Epithelial cell of proximal tubule (primary cell): Measurements from ENCODE around the gene MID1. TPM values are rescaled to one million over a fixed set of nuclear protein-coding genes. Genes with fewer than 3 reads are reported as not detected.

Source experiments
- DNase-seq: peaks from one replicate; pipeline ENCODE4 v3.0.0-alpha.2; 2011; ENCODE audit warnings: low read depth
- H3K4me3 ChIP-seq: 2 replicates; pipeline ENCODE4 v1.5.1; 2011; ENCODE audit warnings: low read depth, mild to moderate bottlenecking, low read length
- CTCF ChIP-seq: conservative IDR thresholded peaks from 2 replicates; pipeline ENCODE4 v1.5.1; 2012; ENCODE audit warnings: low read depth, mild to moderate bottlenecking, low read length
- total RNA-seq: library from RNA; depleted of rRNA; stranded (reverse); fragments of >200 nt; gene quantifications from 2 replicates; pipeline ENCODE4 v1.2.3, GENCODE V29; 2015

MID1 gene
- total RNA-seq, 1 donor from 2014 or later, result 9.7 TPM

- no peak for DNase-seq
- TF ChIP-seq CTCF, result no peak
- no peak overlapping the region for H3K4me3 ChIP-seq
These were observed 224.7 kb downstream of the MID1 start for GRCh38 chrX:10395643-10396042.
